ENCODE results near the gene E2F3.

DNA sequence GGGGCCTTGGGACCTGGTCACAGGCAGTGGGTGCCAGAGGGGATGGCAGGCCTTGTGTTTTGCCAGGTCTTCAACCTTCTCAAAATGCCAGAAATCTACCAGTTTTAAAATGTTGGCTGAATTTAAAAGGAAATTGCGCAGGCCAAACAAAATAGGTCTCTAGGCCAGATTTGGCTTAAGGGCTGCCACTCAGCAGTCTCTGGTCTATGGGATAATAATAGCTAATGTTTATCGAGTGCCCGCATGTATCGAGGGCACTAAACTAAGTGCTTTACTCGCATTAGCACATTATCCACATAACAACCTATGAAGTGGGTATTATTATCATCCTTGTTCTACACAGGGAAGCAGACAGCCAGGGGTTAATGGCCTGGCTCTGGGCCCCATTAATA, 11.0 kb downstream of the E2F3 start:
- TF ChIP-seq, protein P1, sequence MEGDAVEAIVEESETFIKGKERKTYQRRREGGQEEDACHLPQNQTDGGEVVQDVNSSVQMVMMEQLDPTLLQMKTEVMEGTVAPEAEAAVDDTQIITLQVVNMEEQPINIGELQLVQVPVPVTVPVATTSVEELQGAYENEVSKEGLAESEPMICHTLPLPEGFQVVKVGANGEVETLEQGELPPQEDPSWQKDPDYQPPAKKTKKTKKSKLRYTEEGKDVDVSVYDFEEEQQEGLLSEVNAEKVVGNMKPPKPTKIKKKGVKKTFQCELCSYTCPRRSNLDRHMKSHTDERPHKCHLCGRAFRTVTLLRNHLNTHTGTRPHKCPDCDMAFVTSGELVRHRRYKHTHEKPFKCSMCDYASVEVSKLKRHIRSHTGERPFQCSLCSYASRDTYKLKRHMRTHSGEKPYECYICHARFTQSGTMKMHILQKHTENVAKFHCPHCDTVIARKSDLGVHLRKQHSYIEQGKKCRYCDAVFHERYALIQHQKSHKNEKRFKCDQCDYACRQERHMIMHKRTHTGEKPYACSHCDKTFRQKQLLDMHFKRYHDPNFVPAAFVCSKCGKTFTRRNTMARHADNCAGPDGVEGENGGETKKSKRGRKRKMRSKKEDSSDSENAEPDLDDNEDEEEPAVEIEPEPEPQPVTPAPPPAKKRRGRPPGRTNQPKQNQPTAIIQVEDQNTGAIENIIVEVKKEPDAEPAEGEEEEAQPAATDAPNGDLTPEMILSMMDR (IDR thresholded peaks at IDR 0.05): no peak
- TF ChIP-seq EP300 (IDR thresholded peaks at IDR 0.05): no peak
- TF ChIP-seq POLR2A (IDR thresholded peaks at IDR 0.05): no peak
